ENCODE results near the gene PLEKHM1.

PLEKHM1 gene

DNA sequence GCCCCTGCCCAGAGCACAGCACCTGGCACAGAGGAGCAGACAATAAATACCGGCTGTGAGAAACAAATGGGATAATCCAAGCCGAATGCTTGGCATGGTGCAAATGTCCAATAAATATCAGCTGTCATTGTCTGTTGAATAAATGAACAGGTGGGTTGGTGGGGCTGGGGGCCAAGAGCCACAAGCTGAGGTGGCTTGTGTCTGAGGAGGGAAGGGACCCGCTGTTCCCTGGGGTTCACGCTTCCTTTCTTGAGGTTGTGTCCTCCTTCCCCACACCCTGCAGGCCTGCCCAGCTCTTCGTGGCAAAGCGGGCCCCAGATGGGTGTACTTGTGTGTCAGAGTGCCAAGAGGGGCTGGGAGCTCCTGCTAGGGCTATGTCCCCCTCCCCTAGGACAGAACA is 96.4 kb downstream of the PLEKHM1 start:
- no peak for ATAC-seq
- no peak for TF ChIP-seq ZFP3 (CRISPR knock-in tag; IDR thresholded peaks at IDR 0.05)
- TF ChIP-seq ZFP30 (CRISPR knock-in tag; IDR thresholded peaks at IDR 0.05) = no peak
- TF ChIP-seq TCF4 (CRISPR knock-in tag; IDR thresholded peaks at IDR 0.05; ENCODE audit: borderline replicate concordance) = no peak
- no peak for TF ChIP-seq ZNF565 (CRISPR knock-in tag; conservative IDR thresholded peaks at IDR 0.05; ENCODE audit: low read depth)
- no peak for TF ChIP-seq ZNF70 (CRISPR knock-in tag; IDR thresholded peaks at IDR 0.05)
- no peak for TF ChIP-seq BACH2 (CRISPR knock-in tag; IDR thresholded peaks at IDR 0.05; ENCODE audit: borderline replicate concordance)
- no peak for TF ChIP-seq ZNF8 (CRISPR knock-in tag; IDR thresholded peaks at IDR 0.05)
- TF ChIP-seq CSDC2 (CRISPR knock-in tag; IDR thresholded peaks at IDR 0.05) = no peak
- no peak for TF ChIP-seq RARB (CRISPR knock-in tag; IDR thresholded peaks at IDR 0.05)
- no peak for TF ChIP-seq GLIS3 (CRISPR knock-in tag; IDR thresholded peaks at IDR 0.05)
- TF ChIP-seq SNAI2 (CRISPR knock-in tag; IDR thresholded peaks at IDR 0.05) = no peak
- no peak for TF ChIP-seq ISL1 (CRISPR knock-in tag; IDR thresholded peaks at IDR 0.05)
- TF ChIP-seq, protein P1, sequence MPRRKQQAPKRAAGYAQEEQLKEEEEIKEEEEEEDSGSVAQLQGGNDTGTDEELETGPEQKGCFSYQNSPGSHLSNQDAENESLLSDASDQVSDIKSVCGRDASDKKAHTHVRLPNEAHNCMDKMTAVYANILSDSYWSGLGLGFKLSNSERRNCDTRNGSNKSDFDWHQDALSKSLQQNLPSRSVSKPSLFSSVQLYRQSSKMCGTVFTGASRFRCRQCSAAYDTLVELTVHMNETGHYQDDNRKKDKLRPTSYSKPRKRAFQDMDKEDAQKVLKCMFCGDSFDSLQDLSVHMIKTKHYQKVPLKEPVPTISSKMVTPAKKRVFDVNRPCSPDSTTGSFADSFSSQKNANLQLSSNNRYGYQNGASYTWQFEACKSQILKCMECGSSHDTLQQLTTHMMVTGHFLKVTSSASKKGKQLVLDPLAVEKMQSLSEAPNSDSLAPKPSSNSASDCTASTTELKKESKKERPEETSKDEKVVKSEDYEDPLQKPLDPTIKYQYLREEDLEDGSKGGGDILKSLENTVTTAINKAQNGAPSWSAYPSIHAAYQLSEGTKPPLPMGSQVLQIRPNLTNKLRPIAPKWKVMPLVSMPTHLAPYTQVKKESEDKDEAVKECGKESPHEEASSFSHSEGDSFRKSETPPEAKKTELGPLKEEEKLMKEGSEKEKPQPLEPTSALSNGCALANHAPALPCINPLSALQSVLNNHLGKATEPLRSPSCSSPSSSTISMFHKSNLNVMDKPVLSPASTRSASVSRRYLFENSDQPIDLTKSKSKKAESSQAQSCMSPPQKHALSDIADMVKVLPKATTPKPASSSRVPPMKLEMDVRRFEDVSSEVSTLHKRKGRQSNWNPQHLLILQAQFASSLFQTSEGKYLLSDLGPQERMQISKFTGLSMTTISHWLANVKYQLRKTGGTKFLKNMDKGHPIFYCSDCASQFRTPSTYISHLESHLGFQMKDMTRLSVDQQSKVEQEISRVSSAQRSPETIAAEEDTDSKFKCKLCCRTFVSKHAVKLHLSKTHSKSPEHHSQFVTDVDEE (CRISPR knock-in tag; IDR thresholded peaks at IDR 0.05) = no peak
- TF ChIP-seq ESRRG (CRISPR knock-in tag; IDR thresholded peaks at IDR 0.05) = no peak
- TF ChIP-seq, protein P2, sequence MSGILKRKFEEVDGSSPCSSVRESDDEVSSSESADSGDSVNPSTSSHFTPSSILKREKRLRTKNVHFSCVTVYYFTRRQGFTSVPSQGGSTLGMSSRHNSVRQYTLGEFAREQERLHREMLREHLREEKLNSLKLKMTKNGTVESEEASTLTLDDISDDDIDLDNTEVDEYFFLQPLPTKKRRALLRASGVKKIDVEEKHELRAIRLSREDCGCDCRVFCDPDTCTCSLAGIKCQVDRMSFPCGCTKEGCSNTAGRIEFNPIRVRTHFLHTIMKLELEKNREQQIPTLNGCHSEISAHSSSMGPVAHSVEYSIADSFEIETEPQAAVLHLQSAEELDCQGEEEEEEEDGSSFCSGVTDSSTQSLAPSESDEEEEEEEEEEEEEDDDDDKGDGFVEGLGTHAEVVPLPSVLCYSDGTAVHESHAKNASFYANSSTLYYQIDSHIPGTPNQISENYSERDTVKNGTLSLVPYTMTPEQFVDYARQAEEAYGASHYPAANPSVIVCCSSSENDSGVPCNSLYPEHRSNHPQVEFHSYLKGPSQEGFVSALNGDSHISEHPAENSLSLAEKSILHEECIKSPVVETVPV (CRISPR knock-in tag; IDR thresholded peaks at IDR 0.05) = no peak

DNA sequence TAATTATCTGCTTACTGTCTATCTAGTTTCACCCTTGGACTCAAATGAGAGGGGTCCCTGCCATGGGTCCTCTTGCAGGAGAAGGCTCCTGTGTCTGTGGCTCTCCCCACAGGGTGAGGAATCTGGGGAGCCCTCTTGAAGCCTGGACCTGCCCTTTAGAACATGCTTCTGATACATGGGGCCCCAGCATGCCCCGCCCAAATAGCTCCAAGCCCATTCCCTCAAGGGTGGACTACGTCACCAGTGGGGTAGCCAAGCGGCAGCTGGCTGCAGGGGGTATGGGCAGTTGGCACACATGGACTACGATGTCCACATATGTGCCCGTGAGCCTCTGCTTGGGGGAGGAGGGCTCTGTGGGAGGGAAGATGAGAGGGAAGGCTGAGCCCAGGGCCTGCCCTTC is 97.1 kb downstream of the PLEKHM1 start:
- no peak for ATAC-seq
- TF ChIP-seq TCF4 (CRISPR knock-in tag; IDR thresholded peaks at IDR 0.05; ENCODE audit: borderline replicate concordance) (no peak), OSR1 (CRISPR knock-in tag; IDR thresholded peaks at IDR 0.05) (no peak), ZNF70 (CRISPR knock-in tag; IDR thresholded peaks at IDR 0.05) (no peak), PPARA (CRISPR knock-in tag; IDR thresholded peaks at IDR 0.05; ENCODE audit: borderline replicate concordance) (no peak), RARB (CRISPR knock-in tag; IDR thresholded peaks at IDR 0.05) (no peak), ZFP3 (CRISPR knock-in tag; IDR thresholded peaks at IDR 0.05) (no peak), CSDC2 (CRISPR knock-in tag; IDR thresholded peaks at IDR 0.05) (no peak), ESRRG (CRISPR knock-in tag; IDR thresholded peaks at IDR 0.05) (no peak), ZFP30 (CRISPR knock-in tag; IDR thresholded peaks at IDR 0.05) (no peak), SNAI2 (CRISPR knock-in tag; IDR thresholded peaks at IDR 0.05) (no peak)
- TF ChIP-seq, protein P3, sequence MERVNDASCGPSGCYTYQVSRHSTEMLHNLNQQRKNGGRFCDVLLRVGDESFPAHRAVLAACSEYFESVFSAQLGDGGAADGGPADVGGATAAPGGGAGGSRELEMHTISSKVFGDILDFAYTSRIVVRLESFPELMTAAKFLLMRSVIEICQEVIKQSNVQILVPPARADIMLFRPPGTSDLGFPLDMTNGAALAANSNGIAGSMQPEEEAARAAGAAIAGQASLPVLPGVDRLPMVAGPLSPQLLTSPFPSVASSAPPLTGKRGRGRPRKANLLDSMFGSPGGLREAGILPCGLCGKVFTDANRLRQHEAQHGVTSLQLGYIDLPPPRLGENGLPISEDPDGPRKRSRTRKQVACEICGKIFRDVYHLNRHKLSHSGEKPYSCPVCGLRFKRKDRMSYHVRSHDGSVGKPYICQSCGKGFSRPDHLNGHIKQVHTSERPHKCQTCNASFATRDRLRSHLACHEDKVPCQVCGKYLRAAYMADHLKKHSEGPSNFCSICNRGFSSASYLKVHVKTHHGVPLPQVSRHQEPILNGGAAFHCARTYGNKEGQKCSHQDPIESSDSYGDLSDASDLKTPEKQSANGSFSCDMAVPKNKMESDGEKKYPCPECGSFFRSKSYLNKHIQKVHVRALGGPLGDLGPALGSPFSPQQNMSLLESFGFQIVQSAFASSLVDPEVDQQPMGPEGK (CRISPR knock-in tag; IDR thresholded peaks at IDR 0.05; ENCODE audit: borderline replicate concordance) = no peak
- TF ChIP-seq, protein P4, sequence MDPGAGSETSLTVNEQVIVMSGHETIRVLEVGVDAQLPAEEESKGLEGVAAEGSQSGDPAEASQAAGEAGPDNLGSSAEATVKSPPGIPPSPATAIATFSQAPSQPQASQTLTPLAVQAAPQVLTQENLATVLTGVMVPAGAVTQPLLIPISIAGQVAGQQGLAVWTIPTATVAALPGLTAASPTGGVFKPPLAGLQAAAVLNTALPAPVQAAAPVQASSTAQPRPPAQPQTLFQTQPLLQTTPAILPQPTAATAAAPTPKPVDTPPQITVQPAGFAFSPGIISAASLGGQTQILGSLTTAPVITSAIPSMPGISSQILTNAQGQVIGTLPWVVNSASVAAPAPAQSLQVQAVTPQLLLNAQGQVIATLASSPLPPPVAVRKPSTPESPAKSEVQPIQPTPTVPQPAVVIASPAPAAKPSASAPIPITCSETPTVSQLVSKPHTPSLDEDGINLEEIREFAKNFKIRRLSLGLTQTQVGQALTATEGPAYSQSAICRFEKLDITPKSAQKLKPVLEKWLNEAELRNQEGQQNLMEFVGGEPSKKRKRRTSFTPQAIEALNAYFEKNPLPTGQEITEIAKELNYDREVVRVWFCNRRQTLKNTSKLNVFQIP (CRISPR knock-in tag; IDR thresholded peaks at IDR 0.05; ENCODE audit: borderline replicate concordance, low read depth) = no peak
- TF ChIP-seq, protein P2 (CRISPR knock-in tag; IDR thresholded peaks at IDR 0.05) = no peak
- TF ChIP-seq, protein P1 (CRISPR knock-in tag; IDR thresholded peaks at IDR 0.05) = no peak
